IPS-NIHi7 (cell line): ENCODE results near the gene ZNF609.
"Not testable (repeated sequence)": the region's sequence is repeated elsewhere in the genome, so short reads cannot be mapped to it uniquely, and the experiment has no call there.

ENCODE experiments used
- DNase-seq: peaks from one replicate; pipeline ENCODE4 v3.0.0; 2012; ENCODE audit warnings: mixed read lengths; ENCODE audit errors: extremely low spot score

ZNF609 gene

GRCh38 chr15:64618540-64618939 lies 158.2 kb downstream of the ZNF609 start:
- no peak for DNase-seq

GRCh38 chr15:64619880-64620839 lies 159.8 kb downstream of the ZNF609 start:
- DNase-seq = no peak

GRCh38 chr15:64621056-64621455 lies 160.7 kb downstream of the ZNF609 start:
- no peak for DNase-seq

GRCh38 chr15:64622410-64623260 lies 162.3 kb downstream of the ZNF609 start:
- no peak for DNase-seq

- no peak for DNase-seq
Measured at GRCh38 chr15:64623347-64623996, 163.1 kb downstream of the ZNF609 start.

GRCh38 chr15:64624242-64624641 lies 163.9 kb downstream of the ZNF609 start:
- DNase-seq = no peak

GRCh38 chr15:64629063-64629462 lies 168.7 kb downstream of the ZNF609 start:
- no peak for DNase-seq

- no peak for DNase-seq
Measured at GRCh38 chr15:64630396-64631107, 170.2 kb downstream of the ZNF609 start.

GRCh38 chr15:64632639-64633038 lies 172.3 kb downstream of the ZNF609 start:
- not testable (repeated sequence) for DNase-seq

- no peak for DNase-seq
Measured at GRCh38 chr15:64633332-64633731, 173.0 kb downstream of the ZNF609 start.

GRCh38 chr15:64634027-64634426 lies 173.6 kb downstream of the ZNF609 start:
- no peak for DNase-seq

GRCh38 chr15:64634576-64635498 lies 174.5 kb downstream of the ZNF609 start:
- peak; percentile 73 for DNase-seq

GRCh38 chr15:64635499-64636495 lies 175.4 kb downstream of the ZNF609 start:
- no peak for DNase-seq

- no peak for DNase-seq
Measured at GRCh38 chr15:64636556-64636955, 176.2 kb downstream of the ZNF609 start.

GRCh38 chr15:64637412-64637811 lies 177.0 kb downstream of the ZNF609 start:
- DNase-seq = no peak

GRCh38 chr15:64639744-64640143 lies 179.4 kb downstream of the ZNF609 start:
- not testable (repeated sequence) for DNase-seq

- no peak for DNase-seq
Measured at GRCh38 chr15:64640146-64640871, 179.9 kb downstream of the ZNF609 start.

GRCh38 chr15:64642875-64643274 lies 182.5 kb downstream of the ZNF609 start:
- no peak for DNase-seq
